Tibial nerve (tissue), 4 donors: ENCODE measurements around the gene TPRKB. TPM values are rescaled to one million over a fixed set of nuclear protein-coding genes. Genes with fewer than 3 reads are reported as not detected.
"Not testable (repeated sequence)": the region's sequence is repeated elsewhere in the genome, so short reads cannot be mapped to it uniquely, and the experiment has no call there.

Experiments used
- DNase-seq, 2 donors: peaks; one replicate each; pipeline ENCODE4 v3.0.0-alpha.2; 2019; ENCODE audit warnings: low spot score in 2 of 2
- H3K27ac ChIP-seq, 4 donors: fragments of 200-600 bp; sonication (generic) in 3 of 4; one replicate each; pipeline ENCODE4 v1.5.1; 2017 to 2019; ENCODE audit warnings: mild to moderate bottlenecking in 1 of 4
- H3K27me3 ChIP-seq, 2 donors: fragments of 200-600 bp; sonication (generic) in 1 of 2; one replicate each; pipeline versions ENCODE4 v1.5.1 to v1.6.0; 2017 to 2019
- H3K36me3 ChIP-seq, 3 donors: fragments of 200-600 bp; sonication (generic); one replicate each; pipeline ENCODE4 v1.5.1; 2018 to 2019
- H3K4me1 ChIP-seq, 4 donors: fragments of 200-600 bp; sonication (generic) in 3 of 4; one replicate each; pipeline ENCODE4 v1.5.1; 2017 to 2019
- H3K4me3 ChIP-seq, 4 donors: fragments of 200-600 bp; sonication (generic) in 3 of 4; one replicate each; pipeline ENCODE4 v1.5.1; 2017 to 2019; ENCODE audit warnings: mild to moderate bottlenecking in 1 of 4, moderate library complexity in 1 of 4
- H3K9me3 ChIP-seq, 4 donors: fragments of 200-600 bp; sonication (generic) in 3 of 4; one replicate each; pipeline ENCODE4 v1.5.1; 2017 to 2019
- EP300 ChIP-seq, 2 donors: sonication (generic); formaldehyde crosslinking; IDR thresholded peaks; one replicate each; pipeline ENCODE4 v1.6.1; 2017; ENCODE audit warnings: antibody characterized with exemption in 2 of 2, mild to moderate bottlenecking in 1 of 2
- POLR2A ChIP-seq, 2 donors: fragments of 450-650 bp; IDR thresholded peaks; one replicate each; pipeline ENCODE4 v1.6.1; 2017; ENCODE audit warnings: antibody characterized with exemption in 2 of 2, mild to moderate bottlenecking in 2 of 2, moderate library complexity in 2 of 2
- WGBS, 2 donors: methylation state at CpG; one replicate each; pipeline ENCODE4 v1.1.5; 2018; 5-methylcytosine and 5-hydroxymethylcytosine counted together
- total RNA-seq, 4 donors: library from RNA; depleted of rRNA; stranded (reverse); fragments of >200 nt; gene quantifications; one replicate each; pipeline ENCODE4 v1.1.0, GENCODE V29; 2016
- TF ChIP-seq, protein P1 (sequence below), 5 experiments: fragments of 200-600 bp in 3 of 5; fragments of 450-650 bp in 2 of 5; sonication (generic) in 3 of 5; IDR thresholded peaks; one replicate each; pipeline ENCODE4 v1.5.1; 2016 to 2019; ENCODE audit warnings: antibody characterized with exemption in 5 of 5, mild to moderate bottlenecking in 3 of 5, moderate library complexity in 2 of 5

Gene TPRKB
- total RNA-seq: 10 to 100 TPM in 3 of 4 donors, 1 to 10 TPM in 1; 6.7 to 23.7 (median 16.6) TPM

DNA sequence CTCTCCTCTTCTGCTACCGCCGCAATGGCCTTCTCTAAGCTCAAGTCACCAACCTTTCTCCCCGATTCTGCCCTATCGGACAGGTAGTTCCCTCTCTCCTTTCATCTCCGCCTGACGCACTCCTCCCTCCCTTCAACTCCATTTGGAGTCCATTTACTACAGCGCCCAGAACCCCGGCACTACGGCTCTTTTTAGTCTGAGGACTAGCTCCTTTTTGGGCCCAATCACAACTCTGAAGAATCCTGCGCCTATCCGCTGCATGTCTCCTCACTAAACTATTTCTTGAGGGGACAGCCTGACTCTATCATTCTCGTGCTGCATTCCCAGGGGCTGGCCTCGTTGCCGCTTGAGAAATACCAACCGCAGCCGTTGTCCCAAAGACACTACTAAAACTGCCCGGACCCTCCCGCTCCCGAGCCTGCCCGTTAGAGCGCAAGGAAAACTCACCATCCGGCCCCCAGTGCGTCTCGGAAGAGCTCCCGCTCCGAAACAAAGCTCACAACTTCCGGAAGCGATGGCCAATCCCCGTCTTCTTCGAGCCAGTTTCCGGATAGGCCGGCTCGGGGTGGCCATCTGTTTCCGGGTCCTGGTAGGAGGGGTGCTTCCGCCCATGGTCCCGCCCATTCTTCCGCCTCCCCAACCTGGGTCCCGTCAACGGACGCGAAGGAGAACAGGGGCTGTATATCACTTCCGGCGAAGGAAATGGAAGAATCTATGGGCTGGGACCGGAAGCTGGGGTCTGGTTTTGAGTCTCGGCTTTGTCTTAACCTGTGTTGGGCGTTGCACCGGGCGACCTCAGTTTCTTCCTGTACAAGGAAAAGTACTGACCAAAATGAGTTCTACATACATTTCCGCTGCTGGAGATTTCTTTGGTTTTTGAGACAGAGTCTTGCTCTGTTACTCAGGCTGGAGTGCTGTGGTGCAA lies at the start of gene TPRKB:
TPRKB (minus strand) TSS at position 491 of the 925 bp plus-strand sequence. CDS start 2,776 bp downstream, outside the sequence.
- peak within 1 kb of the TSS; percentile 31 to 79 (median 68) for H3K27ac ChIP-seq
- peaks cover 0 to 25% (median 8%) of the 10 kb centered on the region in 4 donors for H3K4me1 ChIP-seq
- 2% methylated on average over 42 to 49 of the region's 49 CpGs for WGBS, 2 donors
- peak; percentile 87 to 91 for DNase-seq
- H3K4me3 ChIP-seq: peak within 1 kb of the TSS; percentile 72 to 84 (median 76)
- TF ChIP-seq, protein P1, sequence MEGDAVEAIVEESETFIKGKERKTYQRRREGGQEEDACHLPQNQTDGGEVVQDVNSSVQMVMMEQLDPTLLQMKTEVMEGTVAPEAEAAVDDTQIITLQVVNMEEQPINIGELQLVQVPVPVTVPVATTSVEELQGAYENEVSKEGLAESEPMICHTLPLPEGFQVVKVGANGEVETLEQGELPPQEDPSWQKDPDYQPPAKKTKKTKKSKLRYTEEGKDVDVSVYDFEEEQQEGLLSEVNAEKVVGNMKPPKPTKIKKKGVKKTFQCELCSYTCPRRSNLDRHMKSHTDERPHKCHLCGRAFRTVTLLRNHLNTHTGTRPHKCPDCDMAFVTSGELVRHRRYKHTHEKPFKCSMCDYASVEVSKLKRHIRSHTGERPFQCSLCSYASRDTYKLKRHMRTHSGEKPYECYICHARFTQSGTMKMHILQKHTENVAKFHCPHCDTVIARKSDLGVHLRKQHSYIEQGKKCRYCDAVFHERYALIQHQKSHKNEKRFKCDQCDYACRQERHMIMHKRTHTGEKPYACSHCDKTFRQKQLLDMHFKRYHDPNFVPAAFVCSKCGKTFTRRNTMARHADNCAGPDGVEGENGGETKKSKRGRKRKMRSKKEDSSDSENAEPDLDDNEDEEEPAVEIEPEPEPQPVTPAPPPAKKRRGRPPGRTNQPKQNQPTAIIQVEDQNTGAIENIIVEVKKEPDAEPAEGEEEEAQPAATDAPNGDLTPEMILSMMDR (IDR thresholded peaks at IDR 0.05): peak in 1 of 5 experiments; percentile 18
- TF ChIP-seq EP300 (IDR thresholded peaks at IDR 0.05) (peak; percentile 66 to 89), POLR2A (IDR thresholded peaks at IDR 0.05) (peak; percentile 10 to 55)
- peaks cover 0 to 36% (median 0%) of the 10 kb centered on the region in 3 donors for H3K36me3 ChIP-seq
- H3K9me3 ChIP-seq: no peaks in the 10 kb centered on the region
- H3K27me3 ChIP-seq: no peaks in the 10 kb centered on the region

DNA sequence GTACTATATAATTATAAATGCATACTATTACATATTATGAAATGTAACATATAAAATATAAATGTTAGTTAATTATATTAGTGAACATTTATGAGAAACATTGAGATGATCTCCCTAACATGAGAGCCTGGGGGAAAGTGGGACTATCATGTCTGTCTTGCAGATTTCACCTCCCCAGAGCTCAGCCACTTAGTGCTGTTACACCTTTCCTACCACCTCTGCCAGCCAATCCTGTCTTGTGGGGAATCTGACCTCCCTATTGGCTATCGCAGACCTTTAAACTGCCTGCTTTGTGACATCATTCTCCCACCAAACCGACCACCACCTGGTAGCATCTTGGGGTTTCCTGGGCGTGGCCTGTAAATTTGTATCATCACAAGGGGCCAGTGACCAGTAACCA lies 46.7 kb upstream of the TPRKB start, which contains the start of gene C2orf78:
C2orf78 (plus strand) TSS at position 301 of the 400 bp plus-strand sequence. CDS start 127 bp downstream, outside the sequence.
- WGBS, 2 donors: no CpG with 5 or more reads among the region's 3 CpGs

DNA sequence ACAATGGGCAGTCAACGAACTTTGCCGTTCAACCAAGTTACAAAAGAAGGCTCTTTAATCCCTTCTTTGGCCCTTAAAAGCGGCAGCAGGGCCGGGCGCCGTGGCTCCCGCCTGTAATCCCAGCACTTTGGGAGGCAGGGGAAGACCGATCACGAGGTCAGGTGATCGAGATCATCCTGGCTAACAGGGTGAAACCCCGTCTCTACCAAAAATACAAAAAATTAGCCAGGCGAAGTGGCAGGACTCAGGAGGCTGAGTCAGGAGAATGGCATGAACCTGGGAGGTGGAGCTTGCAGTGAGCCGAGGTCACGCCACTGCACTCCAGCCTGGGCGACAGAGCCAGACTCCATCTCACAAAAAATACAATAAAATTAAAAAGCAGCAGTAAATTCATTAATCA lies 46.3 kb upstream of the TPRKB start:
- not testable (repeated sequence) for H3K27ac ChIP-seq, H3K27me3 ChIP-seq, H3K4me3 ChIP-seq, H3K9me3 ChIP-seq, DNase-seq, H3K4me1 ChIP-seq, H3K36me3 ChIP-seq
- WGBS, 2 donors: 81 to 83% methylated on average over 15 of the region's 15 CpGs

More for the DNA sequence above, 46.7 kb upstream of the TPRKB start, which contains the start of gene C2orf78:
- H3K36me3 ChIP-seq, H3K27me3 ChIP-seq, H3K4me3 ChIP-seq, H3K27ac ChIP-seq, H3K4me1 ChIP-seq, DNase-seq, H3K9me3 ChIP-seq: not testable (repeated sequence)

DNA sequence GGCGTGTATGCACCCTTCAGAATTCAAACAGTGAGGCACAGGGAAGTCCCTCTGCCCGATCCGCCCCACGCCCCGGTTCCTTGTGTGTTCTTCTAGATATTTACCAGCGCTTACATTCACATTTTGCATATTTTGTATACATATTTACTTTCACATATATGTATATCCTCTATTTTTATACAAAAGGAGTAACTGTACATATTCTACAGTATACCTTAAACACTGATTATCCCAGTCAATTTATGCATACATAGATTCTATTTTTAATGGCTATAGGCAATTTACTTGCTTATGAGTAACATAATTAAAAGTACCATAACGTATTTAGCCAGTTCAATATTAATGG lies 43.1 kb upstream of the TPRKB start:
- 5 to 6% methylated on average over 7 of the region's 7 CpGs for WGBS, 2 donors
- peak overlapping the region; percentile 74 to 94 (median 91) for H3K27ac ChIP-seq
- peak overlapping the region; percentile 75 to 88 (median 82) for H3K4me3 ChIP-seq
- no peak for TF ChIP-seq EP300 (IDR thresholded peaks at IDR 0.05)
- TF ChIP-seq, protein P1 (IDR thresholded peaks at IDR 0.05): peak in 1 of 5 experiments; percentile 1
- no peak for DNase-seq
- peaks cover 0 to 19% (median 3%) of the 10 kb centered on the region in 4 donors for H3K4me1 ChIP-seq
- H3K27me3 ChIP-seq: no peaks in the 10 kb centered on the region
- no peaks in the 10 kb centered on the region for H3K9me3 ChIP-seq
- peaks cover 0 to 20% (median 0%) of the 10 kb centered on the region in 3 donors for H3K36me3 ChIP-seq

DNA sequence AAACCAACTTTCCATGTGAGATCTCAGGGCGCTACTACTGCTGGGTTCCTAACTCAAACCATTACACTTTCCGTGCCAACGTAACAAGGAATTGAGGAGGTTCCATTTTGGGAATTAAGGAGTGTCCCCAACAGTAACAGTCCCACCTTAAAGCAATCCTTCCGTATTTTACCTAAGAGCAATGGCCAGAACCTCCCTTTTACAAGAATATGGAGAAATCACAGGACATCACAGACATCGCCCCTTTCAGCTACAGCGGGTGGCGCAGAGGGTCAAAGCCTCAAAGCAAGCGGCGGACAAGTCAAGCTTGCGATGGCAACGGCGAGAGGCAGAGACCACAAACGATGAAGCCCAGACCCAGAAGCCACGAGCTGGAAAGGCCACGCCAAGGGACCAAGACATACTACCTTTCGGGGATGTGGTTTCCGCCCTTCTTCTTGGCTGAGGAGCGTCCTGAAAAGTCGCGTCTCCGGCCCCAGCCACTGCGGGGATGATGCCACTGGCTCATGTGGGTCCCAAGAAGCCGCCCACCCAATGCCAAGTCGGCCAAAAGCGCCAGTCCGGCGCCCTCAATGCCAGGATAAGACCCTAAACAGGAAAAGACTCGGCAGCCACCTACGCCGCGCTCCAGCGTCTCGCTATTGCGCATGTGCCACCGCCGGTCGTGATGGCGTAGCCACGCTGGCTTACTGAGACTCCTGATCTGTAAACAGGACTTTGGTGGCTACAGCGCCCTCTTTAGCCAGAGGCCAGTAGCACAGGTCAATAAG lies 42.5 kb upstream of the TPRKB start, which contains the start of gene DUSP11:
DUSP11 (minus strand) TSS at position 637 of the 770 bp plus-strand sequence; CDS start at position 508, 129 bp downstream.
- Histone ChIP-seq H3K9me3 (no peaks in the 10 kb centered on the region), H3K4me3 (peak within 1 kb of the TSS; percentile 75 to 88 (median 82)), H3K4me1 (peaks cover 0 to 19% (median 3%) of the 10 kb centered on the region in 4 donors), H3K36me3 (peaks cover 0 to 26% (median 0%) of the 10 kb centered on the region in 3 donors), H3K27ac (peak within 1 kb of the TSS; percentile 74 to 94 (median 91)), H3K27me3 (no peaks in the 10 kb centered on the region)
- peak; percentile 95 to 99 for DNase-seq
- 0 to 1% methylated on average over 31 to 40 of the region's 40 CpGs for WGBS, 2 donors
- TF ChIP-seq, protein P1 (IDR thresholded peaks at IDR 0.05): peak; percentile 88 to 93 (median 93)
- TF ChIP-seq EP300 (IDR thresholded peaks at IDR 0.05): peak; percentile 61 to 97
- TF ChIP-seq POLR2A (IDR thresholded peaks at IDR 0.05): peak; percentile 77 to 84

DNA sequence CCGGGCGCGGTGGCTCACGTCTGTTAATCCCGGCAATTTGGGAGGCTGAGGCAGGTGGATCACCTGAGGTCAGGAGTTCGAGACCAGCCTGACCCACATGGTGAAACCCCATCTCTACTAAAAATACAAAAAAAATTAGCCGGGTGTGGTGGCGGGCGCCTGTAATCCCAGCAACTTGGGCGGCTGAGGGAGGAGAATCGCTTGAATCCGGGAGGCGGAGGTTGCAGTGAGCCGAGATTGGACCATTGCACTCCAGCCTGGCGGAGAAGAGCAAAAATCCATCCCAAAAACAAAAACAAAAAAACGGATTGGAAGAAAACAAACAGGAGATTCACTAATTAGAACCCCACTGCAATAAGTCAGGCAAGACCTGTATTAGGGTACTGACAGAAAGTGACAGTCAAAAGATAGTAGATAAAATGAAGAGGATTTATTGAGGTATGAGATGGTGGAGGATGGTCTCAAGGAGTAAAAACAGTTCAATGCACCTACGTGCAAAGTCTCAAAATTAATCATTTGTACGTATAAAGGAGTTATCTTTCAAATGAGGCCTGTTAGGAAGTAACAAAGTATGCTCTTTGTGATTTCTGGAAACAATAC lies 41.8 kb upstream of the TPRKB start:
- peaks cover 0 to 21% (median 3%) of the 10 kb centered on the region in 4 donors for H3K4me1 ChIP-seq
- peak overlapping the region; percentile 74 to 94 (median 91) for H3K27ac ChIP-seq
- H3K9me3 ChIP-seq, H3K27me3 ChIP-seq, DNase-seq: not testable (repeated sequence)
- 69 to 76% methylated on average over 18 of the region's 18 CpGs for WGBS, 2 donors
- H3K4me3 ChIP-seq: peak overlapping the region; percentile 75 to 88 (median 82)
- H3K36me3 ChIP-seq: peaks cover 0 to 32% (median 0%) of the 10 kb centered on the region in 3 donors
